Liver (tissue), 3 donors: ENCODE measurements around the gene PPP2R2C.

Source experiments
- HNF4G ChIP-seq: IDR thresholded peaks from 2 replicates; pipeline ENCODE4 v1.6.1; 2016; ENCODE audit warnings: antibody characterized with exemption
- TF ChIP-seq, protein P1 (sequence below): fragments of 150-350 bp; IDR thresholded peaks from 2 replicates; pipeline ENCODE4 v1.5.1; 2017; ENCODE audit warnings: improper control_type of control experiment, low read depth, low read length; ENCODE audit not compliant: missing input control
- donor health status: healthy.
- donor health status: healthy.

- TF ChIP-seq, protein P1, sequence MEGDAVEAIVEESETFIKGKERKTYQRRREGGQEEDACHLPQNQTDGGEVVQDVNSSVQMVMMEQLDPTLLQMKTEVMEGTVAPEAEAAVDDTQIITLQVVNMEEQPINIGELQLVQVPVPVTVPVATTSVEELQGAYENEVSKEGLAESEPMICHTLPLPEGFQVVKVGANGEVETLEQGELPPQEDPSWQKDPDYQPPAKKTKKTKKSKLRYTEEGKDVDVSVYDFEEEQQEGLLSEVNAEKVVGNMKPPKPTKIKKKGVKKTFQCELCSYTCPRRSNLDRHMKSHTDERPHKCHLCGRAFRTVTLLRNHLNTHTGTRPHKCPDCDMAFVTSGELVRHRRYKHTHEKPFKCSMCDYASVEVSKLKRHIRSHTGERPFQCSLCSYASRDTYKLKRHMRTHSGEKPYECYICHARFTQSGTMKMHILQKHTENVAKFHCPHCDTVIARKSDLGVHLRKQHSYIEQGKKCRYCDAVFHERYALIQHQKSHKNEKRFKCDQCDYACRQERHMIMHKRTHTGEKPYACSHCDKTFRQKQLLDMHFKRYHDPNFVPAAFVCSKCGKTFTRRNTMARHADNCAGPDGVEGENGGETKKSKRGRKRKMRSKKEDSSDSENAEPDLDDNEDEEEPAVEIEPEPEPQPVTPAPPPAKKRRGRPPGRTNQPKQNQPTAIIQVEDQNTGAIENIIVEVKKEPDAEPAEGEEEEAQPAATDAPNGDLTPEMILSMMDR = no peak
- TF ChIP-seq HNF4G = no peak
Observed at GRCh38 chr4:6351246-6352000, 121.0 kb downstream of the PPP2R2C start.
